ENCODE measurements around the gene HSF5. TPM values are rescaled to one million over a fixed set of nuclear protein-coding genes. Genes with fewer than 3 reads are reported as not detected.

HSF5 gene
- total RNA-seq, 1 donor from 2014 or later = 0.05 TPM

GRCh38 chr17:58530655-58531054 lies 42.4 kb upstream of the HSF5 start:
- H3K27ac Mint-ChIP-seq (ENCODE audit: unreplicated experiment) = no peak overlapping the region
- DNase-seq (ENCODE audit: low read depth, low spot score) = no peak
- TF ChIP-seq CTCF (conservative IDR thresholded peaks at IDR 0.05) = no peak
- H3K4me3 Mint-ChIP-seq = peak overlapping the region; percentile 64
- H3K9me3 Mint-ChIP-seq = no peaks in the 10 kb centered on the region
- peaks cover 34% of the 10 kb centered on the region for H3K27me3 Mint-ChIP-seq (ENCODE audit: low read depth)
- H3K4me1 Mint-ChIP-seq = peaks cover 39% of the 10 kb centered on the region
- no peaks in the 10 kb centered on the region for H3K36me3 Mint-ChIP-seq (ENCODE audit: low read depth)

GRCh38 chr17:58529275-58529674 lies 41.1 kb upstream of the HSF5 start:
- Mint-ChIP-seq H3K27ac (ENCODE audit: unreplicated experiment) (no peak overlapping the region), H3K36me3 (ENCODE audit: low read depth) (no peaks in the 10 kb centered on the region), H3K4me1 (peaks cover 35% of the 10 kb centered on the region), H3K27me3 (ENCODE audit: low read depth) (peaks cover 34% of the 10 kb centered on the region), H3K9me3 (no peaks in the 10 kb centered on the region), H3K4me3 (peak overlapping the region; percentile 64)
- TF ChIP-seq CTCF (conservative IDR thresholded peaks at IDR 0.05) = no peak
- DNase-seq (ENCODE audit: low read depth, low spot score) = no peak

- no peak for TF ChIP-seq CTCF (conservative IDR thresholded peaks at IDR 0.05)
- H3K27ac Mint-ChIP-seq (ENCODE audit: unreplicated experiment) = no peak overlapping the region
- no peak overlapping the region for H3K4me3 Mint-ChIP-seq
- no peak for DNase-seq (ENCODE audit: low read depth, low spot score)
- H3K27me3 Mint-ChIP-seq (ENCODE audit: low read depth) = peaks cover 33% of the 10 kb centered on the region
- peaks cover 30% of the 10 kb centered on the region for H3K4me1 Mint-ChIP-seq
- H3K9me3 Mint-ChIP-seq = no peaks in the 10 kb centered on the region
- no peaks in the 10 kb centered on the region for H3K36me3 Mint-ChIP-seq (ENCODE audit: low read depth)
Measured at GRCh38 chr17:58528443-58528842, 40.2 kb upstream of the HSF5 start.

- Mint-ChIP-seq H3K4me3 (no peak overlapping the region), H3K9me3 (no peaks in the 10 kb centered on the region), H3K27ac (ENCODE audit: unreplicated experiment) (peak overlapping the region; percentile 85), H3K4me1 (peaks cover 25% of the 10 kb centered on the region), H3K36me3 (ENCODE audit: low read depth) (no peaks in the 10 kb centered on the region), H3K27me3 (ENCODE audit: low read depth) (peaks cover 28% of the 10 kb centered on the region)
- no peak for DNase-seq (ENCODE audit: low read depth, low spot score)
- no peak for TF ChIP-seq CTCF (conservative IDR thresholded peaks at IDR 0.05)
Measured at GRCh38 chr17:58527949-58528348, 39.7 kb upstream of the HSF5 start.

- TF ChIP-seq CTCF (conservative IDR thresholded peaks at IDR 0.05) = peak; percentile 24
Measured at GRCh38 chr17:58527306-58527705, 39.1 kb upstream of the HSF5 start.

GRCh38 chr17:58525239-58525638 lies 37.0 kb upstream of the HSF5 start:
- Mint-ChIP-seq H3K27me3 (ENCODE audit: low read depth) (peaks cover 13% of the 10 kb centered on the region), H3K4me1 (peaks cover 15% of the 10 kb centered on the region), H3K36me3 (ENCODE audit: low read depth) (no peaks in the 10 kb centered on the region), H3K4me3 (no peak overlapping the region), H3K27ac (ENCODE audit: unreplicated experiment) (peak overlapping the region; percentile 15), H3K9me3 (no peaks in the 10 kb centered on the region)
- TF ChIP-seq CTCF (conservative IDR thresholded peaks at IDR 0.05) = no peak
- DNase-seq (ENCODE audit: low read depth, low spot score) = no peak

More at GRCh38 chr17:58527306-58527705, 39.1 kb upstream of the HSF5 start:
- no peaks in the 10 kb centered on the region for H3K9me3 Mint-ChIP-seq
- no peak overlapping the region for H3K4me3 Mint-ChIP-seq
- H3K4me1 Mint-ChIP-seq = peaks cover 22% of the 10 kb centered on the region
- H3K27me3 Mint-ChIP-seq (ENCODE audit: low read depth) = peaks cover 25% of the 10 kb centered on the region
- DNase-seq (ENCODE audit: low read depth, low spot score) = no peak
- H3K27ac Mint-ChIP-seq (ENCODE audit: unreplicated experiment) = no peak overlapping the region
- no peaks in the 10 kb centered on the region for H3K36me3 Mint-ChIP-seq (ENCODE audit: low read depth)

Data from neural crest cell (in vitro differentiated cells).